Memory B cell (primary cell): ENCODE measurements around the gene PLGRKT.
"Not testable (repeated sequence)": the region's sequence is repeated elsewhere in the genome, so short reads cannot be mapped to it uniquely, and the experiment has no call there.

Experiments used
- ATAC-seq: fragments of 150-1000 bp; cut with Tn5 transposase; 2 replicates; pipeline ENCODE4 v1.10.0; 2021; ENCODE audit warnings: low read depth, mild to moderate bottlenecking, moderate library complexity
- DNase-seq, 2 donors: peaks; one replicate each; pipeline ENCODE4 v3.0.0; 2022; ENCODE audit warnings: low spot score in 2 of 2
- H3K27ac Mint-ChIP-seq: one replicate; pipeline ENCODE4 v1.8.0; 2022; ENCODE audit warnings: mild to moderate bottlenecking, moderate library complexity, mixed read lengths
- H3K27me3 Mint-ChIP-seq: one replicate; pipeline ENCODE4 v1.8.0; 2022; ENCODE audit warnings: mixed read lengths
- H3K36me3 Mint-ChIP-seq: one replicate; pipeline ENCODE4 v1.8.0; 2022; ENCODE audit warnings: mild to moderate bottlenecking, mixed read lengths
- H3K4me1 Mint-ChIP-seq: one replicate; pipeline ENCODE4 v1.8.0; 2022; ENCODE audit warnings: mixed read lengths
- H3K4me3 Mint-ChIP-seq: one replicate; pipeline ENCODE4 v1.8.0; 2022; ENCODE audit warnings: mild to moderate bottlenecking, moderate library complexity, mixed read lengths
- H3K9me3 Mint-ChIP-seq: one replicate; pipeline ENCODE4 v1.8.0; 2022; ENCODE audit warnings: mixed read lengths

PLGRKT gene

GRCh38 chr9:5432890-5433289 lies 4.8 kb downstream of the PLGRKT start:
- H3K36me3 Mint-ChIP-seq, result peaks cover 15% of the 10 kb centered on the region
- not testable (repeated sequence) for H3K9me3 Mint-ChIP-seq, H3K4me3 Mint-ChIP-seq, H3K27ac Mint-ChIP-seq, DNase-seq, H3K27me3 Mint-ChIP-seq, ATAC-seq
- H3K4me1 Mint-ChIP-seq, result peaks cover 16% of the 10 kb centered on the region

DNA sequence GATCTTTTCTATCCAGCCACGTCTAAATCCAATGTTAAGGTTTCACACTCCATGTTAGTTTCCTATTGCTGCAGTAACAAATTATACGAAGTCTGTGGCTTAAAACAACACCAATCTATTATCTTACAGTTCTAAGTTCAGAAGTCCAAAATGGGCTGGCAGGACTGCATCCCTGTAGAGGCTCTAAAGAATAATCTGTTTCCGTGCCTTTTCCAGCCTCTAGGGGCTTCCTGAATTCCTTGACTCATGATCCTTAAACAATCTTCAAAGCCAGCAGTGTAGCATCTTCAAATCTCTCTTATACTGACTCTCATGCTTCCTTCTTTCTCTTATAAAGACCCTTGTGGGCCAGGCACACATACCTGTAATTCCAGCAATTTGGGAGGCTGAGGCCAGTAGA lies 6.8 kb downstream of the PLGRKT start:
- H3K9me3 Mint-ChIP-seq, result no peaks in the 10 kb centered on the region
- no peak for ATAC-seq
- no peak for DNase-seq
- no peaks in the 10 kb centered on the region for H3K27me3 Mint-ChIP-seq
- no peak overlapping the region for H3K27ac Mint-ChIP-seq
- H3K4me3 Mint-ChIP-seq, result no peak overlapping the region
- peaks cover 8% of the 10 kb centered on the region for H3K4me1 Mint-ChIP-seq
- H3K36me3 Mint-ChIP-seq, result peaks cover 15% of the 10 kb centered on the region

- Mint-ChIP-seq H3K36me3 (peaks cover 11% of the 10 kb centered on the region), H3K4me1 (peaks cover 4% of the 10 kb centered on the region), H3K27ac (no peak overlapping the region), H3K4me3 (no peak overlapping the region), H3K27me3 (no peaks in the 10 kb centered on the region), H3K9me3 (no peaks in the 10 kb centered on the region)
- no peak for ATAC-seq
- no peak for DNase-seq
Measured at GRCh38 chr9:5429873-5430564, 7.7 kb downstream of the PLGRKT start.

DNA sequence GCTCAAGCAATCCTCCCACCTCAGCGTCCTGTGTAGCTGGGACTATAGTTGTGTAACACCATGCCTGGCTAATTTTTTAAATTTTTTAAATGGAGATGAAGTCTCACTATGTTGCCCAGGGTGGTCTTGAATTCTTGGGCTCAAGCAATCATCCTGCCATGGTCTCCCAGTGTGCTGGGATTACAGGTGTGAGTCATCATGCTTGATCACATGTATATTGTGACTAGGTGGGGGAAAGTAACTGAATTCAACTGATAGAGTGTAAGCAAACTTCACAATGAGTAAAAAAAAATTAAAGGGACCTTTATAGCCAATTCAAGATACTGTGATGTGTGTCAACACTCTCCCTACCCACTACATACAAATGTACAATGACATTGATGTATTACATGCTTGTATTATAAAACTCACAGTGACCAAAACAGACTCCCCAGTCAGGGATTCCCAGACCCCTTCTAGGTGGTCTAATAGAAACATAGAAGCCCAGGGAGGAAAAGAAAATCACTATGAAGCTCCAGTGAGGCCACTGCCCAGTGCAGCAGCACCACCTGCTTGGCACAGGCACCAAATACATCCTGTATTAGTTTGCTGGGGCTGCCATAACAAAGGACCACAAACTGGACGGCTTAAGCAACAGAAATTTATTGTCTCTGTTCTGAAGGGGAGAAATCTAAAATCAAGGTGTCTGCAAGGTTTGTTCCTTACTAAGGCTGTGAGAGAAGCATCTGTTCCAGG lies 8.8 kb downstream of the PLGRKT start:
- peaks cover 3% of the 10 kb centered on the region for H3K4me1 Mint-ChIP-seq
- no peaks in the 10 kb centered on the region for H3K9me3 Mint-ChIP-seq
- no peak overlapping the region for H3K27ac Mint-ChIP-seq
- DNase-seq, result no peak
- H3K36me3 Mint-ChIP-seq, result peaks cover 8% of the 10 kb centered on the region
- ATAC-seq, result no peak
- H3K27me3 Mint-ChIP-seq, result no peaks in the 10 kb centered on the region
- H3K4me3 Mint-ChIP-seq, result no peak overlapping the region

GRCh38 chr9:5428172-5428571 lies 9.6 kb downstream of the PLGRKT start:
- no peak overlapping the region for H3K27ac Mint-ChIP-seq
- no peak for DNase-seq
- H3K4me3 Mint-ChIP-seq, result no peak overlapping the region
- no peaks in the 10 kb centered on the region for H3K9me3 Mint-ChIP-seq
- no peak for ATAC-seq
- H3K27me3 Mint-ChIP-seq, result no peaks in the 10 kb centered on the region
- peaks cover 3% of the 10 kb centered on the region for H3K4me1 Mint-ChIP-seq
- H3K36me3 Mint-ChIP-seq, result peaks cover 8% of the 10 kb centered on the region

DNA sequence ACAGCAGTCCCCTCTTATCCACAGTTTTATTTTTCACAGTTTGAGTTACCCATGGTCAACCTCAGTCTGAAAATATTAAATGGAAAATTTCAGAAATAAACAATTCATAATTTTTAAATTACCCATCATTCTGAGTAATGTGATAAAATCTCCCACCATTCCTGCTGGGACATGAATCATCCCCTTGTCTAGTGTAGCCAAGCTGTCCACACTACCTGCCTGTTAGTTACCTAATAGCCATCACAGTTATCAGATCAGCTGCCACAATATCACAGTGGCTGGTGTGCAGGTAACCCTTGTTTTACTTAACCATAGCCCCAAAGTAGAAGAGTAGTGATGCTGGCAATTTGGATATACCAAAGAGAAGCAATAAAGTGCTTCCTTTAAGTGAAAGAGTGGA lies 10.7 kb downstream of the PLGRKT start:
- no peaks in the 10 kb centered on the region for H3K9me3 Mint-ChIP-seq
- H3K27me3 Mint-ChIP-seq, result no peaks in the 10 kb centered on the region
- H3K36me3 Mint-ChIP-seq, result peaks cover 3% of the 10 kb centered on the region
- H3K27ac Mint-ChIP-seq, result no peak overlapping the region
- DNase-seq, result no peak
- no peak overlapping the region for H3K4me3 Mint-ChIP-seq
- no peak for ATAC-seq
- H3K4me1 Mint-ChIP-seq, result peaks cover 3% of the 10 kb centered on the region

DNA sequence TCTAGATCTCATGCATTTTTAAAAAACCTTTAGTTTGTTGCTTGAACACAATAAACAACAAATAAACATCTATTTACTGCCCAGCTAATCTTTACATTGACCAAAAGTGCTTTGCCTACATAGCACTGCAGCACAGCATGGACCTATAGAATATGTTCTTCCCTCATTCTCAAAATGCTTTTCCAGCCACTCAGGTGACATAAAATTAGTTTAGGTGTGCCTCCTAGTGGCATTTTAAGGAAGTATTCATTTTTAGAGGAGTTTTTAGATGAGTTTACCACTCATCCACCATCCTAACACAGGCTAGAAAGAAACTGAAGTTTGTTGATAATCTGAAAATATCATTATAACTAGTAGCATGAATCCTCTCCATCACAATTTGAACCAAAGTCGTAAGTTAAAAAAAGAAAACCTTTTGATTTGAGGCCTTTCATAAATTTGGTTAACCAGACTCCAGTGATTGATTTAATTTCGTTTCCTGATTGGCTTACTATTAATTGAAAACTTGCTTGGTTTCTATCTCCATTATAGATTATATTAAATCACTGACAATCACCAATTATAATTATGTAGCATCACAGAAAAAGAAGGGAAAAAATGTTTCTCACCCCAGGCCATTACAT lies 12.6 kb downstream of the PLGRKT start:
- DNase-seq, result no peak
- Mint-ChIP-seq H3K36me3 (peaks cover 2% of the 10 kb centered on the region), H3K27ac (no peak overlapping the region), H3K9me3 (no peaks in the 10 kb centered on the region), H3K4me1 (peaks cover 5% of the 10 kb centered on the region), H3K4me3 (no peak overlapping the region), H3K27me3 (no peaks in the 10 kb centered on the region)
- ATAC-seq, result peak; percentile 54

- peaks cover 13% of the 10 kb centered on the region for H3K36me3 Mint-ChIP-seq
Measured at GRCh38 chr9:5422276-5422675, 15.4 kb downstream of the PLGRKT start.

DNA sequence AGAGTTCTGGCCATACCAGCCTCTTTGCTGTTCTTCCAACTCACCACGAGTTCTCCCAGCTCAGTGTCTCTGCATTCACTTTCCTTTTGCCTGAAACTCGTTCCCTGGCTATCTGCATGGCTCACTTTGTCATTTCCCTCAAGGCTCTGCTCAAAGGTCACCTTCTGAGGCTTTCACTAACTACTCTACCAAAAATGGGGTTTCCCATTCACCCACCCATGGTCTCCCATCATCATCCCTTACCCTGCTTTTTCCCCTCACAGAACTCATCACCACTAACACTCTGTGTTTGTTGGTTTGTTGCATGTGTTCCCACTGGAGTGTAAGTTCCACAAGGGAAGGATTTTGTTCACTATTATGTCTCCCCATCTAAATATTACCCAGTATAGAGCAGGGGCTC lies 16.6 kb downstream of the PLGRKT start:
- Mint-ChIP-seq H3K27ac (no peak overlapping the region), H3K36me3 (peaks cover 11% of the 10 kb centered on the region), H3K9me3 (no peaks in the 10 kb centered on the region), H3K4me1 (peaks cover 7% of the 10 kb centered on the region), H3K27me3 (no peaks in the 10 kb centered on the region), H3K4me3 (no peak overlapping the region)
- DNase-seq (no peak), ATAC-seq (no peak)

More at GRCh38 chr9:5422276-5422675, 15.4 kb downstream of the PLGRKT start:
- Mint-ChIP-seq H3K4me3 (no peak overlapping the region), H3K27me3 (no peaks in the 10 kb centered on the region), H3K9me3 (no peaks in the 10 kb centered on the region), H3K27ac (peak overlapping the region; percentile 69), H3K4me1 (peaks cover 7% of the 10 kb centered on the region)
- ATAC-seq (no peak), DNase-seq (no peak)

DNA sequence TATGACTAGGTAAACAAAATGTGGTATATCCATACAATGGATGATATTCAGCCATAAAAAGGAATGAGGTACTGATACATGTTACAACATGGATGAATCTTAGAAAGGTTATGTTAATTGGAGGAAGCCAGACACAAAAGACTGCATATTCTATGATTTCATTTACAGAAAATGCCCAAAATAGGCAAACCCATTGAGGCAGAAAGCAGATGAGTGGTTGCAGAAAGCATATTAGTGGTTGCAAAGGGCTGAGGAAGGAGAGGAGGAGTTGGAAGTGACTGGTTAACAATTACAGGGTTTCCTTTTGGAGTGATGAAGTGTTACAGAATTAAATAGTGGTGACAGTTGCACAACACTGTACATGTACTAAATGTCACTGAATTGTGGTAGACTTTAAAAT lies 17.7 kb downstream of the PLGRKT start:
- no peaks in the 10 kb centered on the region for H3K9me3 Mint-ChIP-seq
- DNase-seq (no peak), ATAC-seq (no peak)
- peaks cover 7% of the 10 kb centered on the region for H3K4me1 Mint-ChIP-seq
- peaks cover 13% of the 10 kb centered on the region for H3K36me3 Mint-ChIP-seq
- H3K4me3 Mint-ChIP-seq, result no peak overlapping the region
- no peaks in the 10 kb centered on the region for H3K27me3 Mint-ChIP-seq
- H3K27ac Mint-ChIP-seq, result no peak overlapping the region

- DNase-seq (no peak), ATAC-seq (no peak)
- Mint-ChIP-seq H3K27ac (no peak overlapping the region), H3K4me3 (no peak overlapping the region), H3K36me3 (peaks cover 22% of the 10 kb centered on the region), H3K27me3 (no peaks in the 10 kb centered on the region), H3K4me1 (peaks cover 9% of the 10 kb centered on the region), H3K9me3 (peaks cover 4% of the 10 kb centered on the region)
Measured at GRCh38 chr9:5418481-5418880, 19.2 kb downstream of the PLGRKT start.

DNA sequence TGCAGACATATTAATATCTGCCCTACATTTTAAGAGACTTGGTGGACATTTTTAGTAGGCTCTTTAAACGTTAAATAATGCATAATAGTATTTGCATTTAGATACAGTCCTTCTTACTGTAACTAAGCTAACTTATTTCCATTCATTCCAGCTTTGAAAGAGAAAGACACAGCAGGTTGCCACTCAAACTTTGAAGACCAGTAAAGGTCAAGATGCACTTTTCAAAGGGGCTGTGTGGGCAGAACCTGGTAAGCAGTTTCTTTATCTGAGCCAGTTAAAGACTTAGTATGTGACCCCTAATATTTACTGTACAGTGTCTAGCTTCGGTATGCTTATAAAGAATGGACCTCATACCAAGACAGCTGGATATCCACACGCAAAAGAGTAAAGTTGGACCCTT lies 20.8 kb downstream of the PLGRKT start:
- H3K27ac Mint-ChIP-seq, result no peak overlapping the region
- H3K9me3 Mint-ChIP-seq, result peaks cover 9% of the 10 kb centered on the region
- DNase-seq, result no peak
- H3K4me3 Mint-ChIP-seq, result no peak overlapping the region
- H3K27me3 Mint-ChIP-seq, result no peaks in the 10 kb centered on the region
- peaks cover 27% of the 10 kb centered on the region for H3K36me3 Mint-ChIP-seq
- ATAC-seq, result no peak
- peaks cover 9% of the 10 kb centered on the region for H3K4me1 Mint-ChIP-seq

DNA sequence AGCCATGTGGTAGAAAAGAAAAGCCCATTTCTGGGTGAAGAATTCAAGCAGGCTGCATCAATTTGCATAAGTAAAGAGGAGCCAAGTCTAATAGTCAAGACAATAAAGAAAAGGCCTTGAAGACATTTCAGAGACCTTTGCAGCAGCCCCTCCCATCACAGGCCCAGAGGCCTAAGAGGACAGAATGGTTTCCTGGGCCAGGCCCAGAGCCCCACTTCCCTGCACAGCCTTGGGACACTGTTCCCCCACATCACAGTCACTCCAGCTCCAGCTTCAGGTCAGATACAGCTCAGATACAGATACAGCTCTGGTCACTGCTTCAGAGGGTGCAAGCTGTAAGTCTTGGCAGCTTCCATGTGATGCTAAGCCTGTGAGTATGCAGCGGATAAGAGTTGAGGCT lies 29.1 kb downstream of the PLGRKT start:
- peaks cover 7% of the 10 kb centered on the region for H3K4me1 Mint-ChIP-seq
- no peaks in the 10 kb centered on the region for H3K27me3 Mint-ChIP-seq
- ATAC-seq (no peak), DNase-seq (no peak)
- no peak overlapping the region for H3K4me3 Mint-ChIP-seq
- no peak overlapping the region for H3K27ac Mint-ChIP-seq
- peaks cover 38% of the 10 kb centered on the region for H3K36me3 Mint-ChIP-seq
- peaks cover 11% of the 10 kb centered on the region for H3K9me3 Mint-ChIP-seq

- DNase-seq (no peak), ATAC-seq (no peak)
- H3K9me3 Mint-ChIP-seq, result peaks cover 1% of the 10 kb centered on the region
- peaks cover 19% of the 10 kb centered on the region for H3K4me1 Mint-ChIP-seq
- H3K4me3 Mint-ChIP-seq, result no peak overlapping the region
- H3K27ac Mint-ChIP-seq, result peak overlapping the region; percentile 68
- no peaks in the 10 kb centered on the region for H3K27me3 Mint-ChIP-seq
- H3K36me3 Mint-ChIP-seq, result peaks cover 20% of the 10 kb centered on the region
Measured at GRCh38 chr9:5402217-5402616, 35.5 kb downstream of the PLGRKT start.
